Measurements from ENCODE around the gene MYL5.

- no peak for TF ChIP-seq CTCF (IDR thresholded peaks at IDR 0.05; ENCODE audit: insufficient read depth, low read depth, low read length)
- no peak for TF ChIP-seq EZH2 (IDR thresholded peaks at IDR 0.05; ENCODE audit: insufficient read depth, low read length)
Observed at GRCh38 chr4:671769-672168, 2.6 kb upstream of the MYL5 start.
